Activated CD4-positive, CD25-positive, alpha-beta regulatory T cell (primary cell): ENCODE data around the gene CCDC192.

ENCODE experiments used
- DNase-seq, 4 experiments: peaks; one replicate each; lab custom pipeline; 2025; lab: John Stamatoyannopoulos, UW

CCDC192 gene

DNA sequence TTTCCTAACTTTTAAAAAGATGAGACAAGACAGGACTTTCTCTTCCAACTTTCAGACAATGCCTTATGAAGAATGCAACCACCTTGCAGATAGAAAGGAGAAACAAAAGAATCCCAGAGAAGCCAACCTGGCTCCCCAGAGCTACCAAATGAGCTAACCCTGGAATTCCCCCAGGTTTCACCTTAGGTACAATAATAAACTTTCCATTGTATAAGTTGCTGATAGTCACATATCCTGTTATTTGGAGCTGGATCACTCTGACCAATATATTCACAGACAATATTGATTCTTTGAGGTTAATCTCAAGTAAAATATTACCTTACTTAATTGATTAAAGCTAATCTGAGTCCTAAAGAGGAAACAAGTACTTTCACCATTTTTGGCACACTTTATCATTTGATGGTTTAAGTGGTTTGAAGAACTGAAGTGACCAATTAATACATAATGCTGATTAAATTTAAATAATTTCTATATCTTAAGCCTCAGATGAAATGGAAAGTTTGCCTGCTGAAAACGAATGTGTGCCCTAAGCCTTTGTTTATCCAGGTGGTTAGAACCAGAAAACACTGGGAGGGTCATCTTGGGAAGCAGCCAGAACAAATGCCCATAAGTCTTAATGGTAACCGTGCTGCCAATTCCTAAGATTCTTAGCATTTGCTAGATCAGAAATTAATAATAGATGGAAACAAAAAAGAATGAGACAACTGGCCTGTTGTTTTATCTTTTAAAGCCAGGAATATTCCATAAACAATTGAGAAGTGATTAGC lies 220.8 kb downstream of the CCDC192 start:
- DNase-seq = no peak

GRCh38 chr5:127924606-127925005 lies 221.4 kb downstream of the CCDC192 start:
- no peak for DNase-seq

- DNase-seq = no peak
These were observed 222.7 kb downstream of the CCDC192 start for GRCh38 chr5:127925916-127926315.

DNA sequence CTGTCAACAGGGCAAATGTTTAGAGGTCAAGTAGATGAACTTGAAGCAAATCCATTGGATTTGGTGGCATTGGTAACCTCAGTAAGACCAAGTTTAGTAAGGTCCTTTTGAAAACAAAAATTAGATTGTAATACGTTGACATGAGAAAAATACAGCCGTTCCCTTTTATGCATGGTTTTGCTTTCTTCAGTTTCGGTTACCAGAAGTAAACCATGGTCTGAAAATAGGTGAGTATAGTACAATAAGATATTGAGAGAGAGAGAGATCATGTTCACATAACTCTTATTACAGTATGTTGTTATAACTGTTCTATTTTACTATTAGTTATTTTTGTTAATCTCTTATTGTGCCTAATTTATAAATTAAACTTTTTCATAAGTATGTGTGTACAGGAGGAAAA lies 223.8 kb downstream of the CCDC192 start:
- DNase-seq = no peak

- DNase-seq = no peak
These were observed 224.9 kb downstream of the CCDC192 start for GRCh38 chr5:127928053-127928452.

DNA sequence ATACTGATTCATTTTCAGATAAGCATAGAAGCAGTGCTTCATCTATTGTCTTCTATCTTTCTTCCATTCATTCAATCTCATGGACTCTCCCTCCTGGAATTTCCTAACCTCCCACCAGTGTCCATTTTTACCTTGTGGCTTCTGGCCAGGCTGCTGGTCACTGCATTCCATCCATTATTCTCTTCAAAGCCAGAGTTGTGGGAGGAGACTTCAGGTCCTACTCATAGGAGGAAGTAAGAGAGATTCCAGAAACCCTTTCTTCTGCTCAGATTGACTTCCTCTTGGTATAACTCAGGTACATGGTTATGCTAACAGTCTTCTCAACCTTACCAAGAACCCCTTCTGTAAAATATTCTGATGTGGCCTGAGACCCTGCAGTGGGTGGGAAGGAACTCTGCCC lies 227.1 kb downstream of the CCDC192 start:
- DNase-seq = no peak

- no peak for DNase-seq
These were observed 228.2 kb downstream of the CCDC192 start for GRCh38 chr5:127931396-127931795.

DNA sequence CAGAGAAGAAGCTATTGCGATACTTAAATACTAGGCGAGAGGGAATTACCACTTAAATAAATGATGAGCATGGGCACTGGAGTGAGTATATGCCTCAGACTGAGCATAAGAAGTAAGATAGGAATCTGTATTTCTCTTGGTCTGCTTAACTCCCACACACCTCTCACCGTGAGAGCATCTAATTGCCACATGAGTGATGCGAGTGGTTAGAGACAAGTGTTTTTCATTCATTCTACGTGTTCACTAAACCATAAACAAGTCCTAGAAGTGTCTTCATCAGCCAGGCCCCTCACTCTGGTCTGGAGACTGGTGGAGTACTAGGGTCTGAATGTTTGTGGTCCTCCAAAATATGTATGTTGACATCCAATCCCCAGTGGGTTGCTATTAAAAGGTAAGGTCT lies 230.2 kb downstream of the CCDC192 start:
- DNase-seq = no peak

DNA sequence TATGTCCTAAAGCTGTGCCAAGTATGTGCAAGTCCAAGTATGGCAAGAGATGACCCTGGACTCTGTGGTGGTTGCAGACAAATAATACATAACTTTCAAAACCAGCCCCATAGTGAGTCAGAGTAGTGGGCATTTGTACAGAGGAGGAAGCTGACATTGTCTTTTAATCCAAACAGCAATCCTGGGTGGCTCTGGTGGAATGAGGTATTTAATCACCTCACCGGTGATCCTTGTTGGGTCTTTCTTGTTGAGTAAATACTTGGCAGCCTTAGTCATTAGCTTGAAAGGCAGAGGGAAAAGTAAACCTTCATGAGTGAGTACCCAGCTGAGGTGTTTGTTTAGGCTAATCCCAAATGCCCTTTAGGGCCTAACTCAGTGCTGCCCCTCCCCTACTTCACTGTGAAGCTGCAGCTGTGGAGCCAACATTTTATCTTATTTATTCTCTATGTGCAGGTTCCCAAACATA lies 231.6 kb downstream of the CCDC192 start:
- DNase-seq = no peak

DNA sequence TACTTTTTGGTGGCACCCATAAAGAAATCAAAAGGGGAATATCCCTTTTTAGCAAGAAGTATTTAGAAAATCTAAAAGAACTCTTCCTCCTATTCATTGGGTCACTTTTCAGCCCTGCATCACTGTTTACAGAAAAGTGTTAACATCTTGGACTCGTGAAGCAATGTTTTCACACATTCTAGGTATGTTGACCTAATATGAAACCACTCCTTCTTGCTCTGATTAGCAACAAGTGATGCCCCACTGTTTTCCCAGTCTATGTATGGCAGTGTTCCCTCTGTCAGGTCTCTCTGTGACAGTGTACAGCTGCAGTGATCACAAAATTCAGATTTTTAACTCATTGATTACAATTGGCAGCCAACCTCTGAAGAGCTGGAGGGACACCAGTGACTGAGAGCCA lies 232.2 kb downstream of the CCDC192 start:
- no peak for DNase-seq

GRCh38 chr5:127936439-127936972 lies 233.3 kb downstream of the CCDC192 start:
- DNase-seq = no peak

DNA sequence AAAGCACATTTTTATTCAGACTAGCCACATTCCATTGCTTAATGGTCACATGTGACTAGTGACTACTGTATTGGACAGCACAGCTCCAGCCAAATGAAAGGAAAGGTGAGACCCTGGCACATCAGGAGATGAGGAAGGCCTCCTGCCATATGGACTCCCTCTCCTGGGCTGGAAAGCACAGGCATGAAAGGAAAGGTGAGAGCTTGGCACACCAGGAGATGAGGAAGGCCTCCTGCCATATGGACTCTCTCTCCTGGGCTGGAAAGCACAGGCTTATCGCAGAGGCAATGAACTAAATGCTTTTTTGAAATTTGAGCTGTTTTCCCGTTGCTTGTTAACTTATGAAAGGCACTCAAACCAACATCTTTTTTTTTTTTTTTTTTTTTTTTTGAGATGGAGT lies 235.6 kb downstream of the CCDC192 start:
- DNase-seq = no peak

DNA sequence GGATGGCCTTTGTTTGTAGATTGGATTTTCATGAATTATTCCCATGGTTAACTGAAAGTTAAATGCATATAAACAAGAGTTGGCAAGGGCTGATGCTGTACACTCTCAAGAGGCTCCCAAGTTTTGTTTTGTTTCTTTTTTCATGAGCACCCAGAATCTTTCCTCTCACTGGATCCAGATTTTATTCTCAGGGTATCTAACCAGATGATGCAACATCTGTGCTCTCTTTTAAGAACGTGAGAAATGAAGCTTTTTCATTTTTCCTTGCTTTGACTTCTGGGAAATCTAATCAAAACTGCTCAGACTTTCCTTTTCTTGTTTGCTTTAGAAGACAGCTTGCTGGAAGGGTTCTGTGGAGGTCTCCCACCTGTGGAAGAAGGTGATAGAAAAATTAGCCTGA lies 237.7 kb downstream of the CCDC192 start:
- no peak for DNase-seq

DNA sequence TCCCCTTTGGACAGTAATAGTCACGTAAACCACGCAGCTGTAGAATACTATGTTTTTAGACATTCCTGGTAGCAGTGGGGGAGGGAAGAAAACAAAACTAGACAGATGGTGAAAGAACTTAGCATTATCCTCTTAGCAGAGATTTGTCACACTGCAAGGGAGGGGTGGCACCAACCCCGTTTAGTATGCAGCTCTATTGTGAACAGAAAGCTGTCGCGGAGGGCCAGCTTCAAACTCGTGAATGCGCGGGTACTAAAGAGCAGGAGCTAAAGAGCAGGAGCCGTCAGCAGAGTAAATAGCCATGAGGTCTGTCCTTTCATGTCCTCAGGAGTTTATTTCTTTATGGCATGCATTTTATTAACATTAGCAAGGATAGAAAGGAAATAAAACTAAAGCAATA lies 238.5 kb downstream of the CCDC192 start:
- no peak for DNase-seq

GRCh38 chr5:127942246-127943060 lies 239.3 kb downstream of the CCDC192 start:
- no peak for DNase-seq

GRCh38 chr5:127943061-127943371 lies 239.8 kb downstream of the CCDC192 start:
- DNase-seq = no peak

DNA sequence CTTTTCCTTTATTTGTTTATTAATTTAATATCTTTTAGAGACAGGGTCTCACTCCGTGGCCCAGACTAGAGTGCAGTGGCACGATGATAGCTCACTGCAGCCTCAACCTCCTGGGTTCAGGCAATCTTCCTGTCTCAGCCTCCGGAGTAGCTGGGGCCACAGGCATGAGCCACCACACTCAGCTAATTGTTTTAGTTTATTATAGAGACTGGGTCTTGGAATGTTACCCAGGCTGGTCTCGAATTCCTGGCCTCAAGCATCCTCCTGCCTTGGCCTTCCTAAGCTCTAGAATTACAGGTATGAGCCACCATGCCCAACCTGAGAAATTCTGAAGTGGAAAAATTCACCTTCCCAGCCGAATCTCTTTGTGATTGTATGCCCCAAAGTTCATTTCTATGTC lies 240.9 kb downstream of the CCDC192 start:
- DNase-seq = no peak

GRCh38 chr5:127947941-127948340 lies 244.8 kb downstream of the CCDC192 start:
- DNase-seq = no peak

DNA sequence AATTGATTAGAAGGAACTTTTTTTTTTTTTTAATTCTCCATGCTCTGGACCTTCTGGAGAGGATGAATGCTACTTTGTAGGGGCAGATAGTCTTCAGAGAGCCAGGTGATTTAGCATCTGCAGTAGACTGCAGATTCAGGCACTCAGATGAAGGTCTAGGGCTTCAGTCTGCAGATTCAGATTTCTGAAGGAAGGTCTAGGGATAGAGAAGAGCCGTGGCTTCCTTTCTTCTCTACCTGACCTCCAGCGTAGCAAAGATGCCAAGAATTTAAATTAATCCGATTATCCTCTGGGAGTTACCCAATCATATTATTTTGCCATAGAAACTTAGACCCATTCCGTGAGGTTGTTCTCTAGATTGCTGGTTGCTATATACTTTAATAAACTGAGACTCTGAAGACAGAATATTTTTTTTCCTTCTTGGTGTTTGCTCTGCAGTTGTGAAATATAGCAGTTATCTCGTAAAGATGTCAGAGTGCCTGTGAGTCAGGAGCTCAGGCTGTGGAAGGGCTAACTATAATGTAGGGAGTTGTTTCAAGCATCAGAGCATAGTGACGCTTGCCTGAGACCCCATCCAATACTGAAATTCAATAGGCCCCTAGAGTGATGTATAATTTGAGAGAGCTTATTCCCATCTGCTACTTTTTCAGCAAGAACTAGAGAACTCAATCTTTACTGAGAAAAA lies 247.7 kb downstream of the CCDC192 start:
- DNase-seq = no peak

GRCh38 chr5:127951791-127952190 lies 248.6 kb downstream of the CCDC192 start:
- DNase-seq = no peak

- no peak for DNase-seq
These were observed 254.0 kb downstream of the CCDC192 start for GRCh38 chr5:127957183-127957582.

DNA sequence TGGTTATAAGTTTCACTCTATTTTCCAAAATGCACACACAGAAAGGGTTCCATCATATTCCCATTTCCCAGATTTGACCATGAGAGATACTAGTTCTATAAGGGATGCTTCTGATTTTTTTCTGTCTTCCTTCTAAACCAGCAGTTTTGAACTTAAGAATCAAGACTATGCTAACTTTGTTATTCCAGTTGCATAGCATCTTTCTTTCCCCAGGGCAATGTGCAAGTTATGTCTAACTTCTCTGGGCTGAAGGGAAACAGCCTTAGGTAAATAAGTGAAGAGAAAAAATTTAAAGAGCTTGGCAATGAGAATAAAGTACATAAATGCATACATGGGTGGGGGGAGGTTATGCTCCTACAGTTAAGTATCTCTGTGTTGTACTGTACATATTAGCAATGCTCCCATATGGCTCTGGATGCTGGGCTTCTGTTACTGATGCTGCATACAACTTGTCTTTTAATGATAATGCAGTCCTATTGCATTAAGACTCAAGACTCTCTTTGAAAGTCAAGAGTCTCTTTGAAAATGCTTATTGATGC lies 254.6 kb downstream of the CCDC192 start:
- no peak for DNase-seq
